Spleen (tissue), 11 donors: ENCODE measurements around the gene ADARB2. TPM values are rescaled to one million over a fixed set of nuclear protein-coding genes. Genes with fewer than 3 reads are reported as not detected.

Experiments used
- DNase-seq: peaks from one replicate; pipeline ENCODE4 v3.0.0-alpha.2; 2020
- H3K27ac ChIP-seq, 8 donors: fragments of 200-600 bp; sonication (generic) in 7 of 8; 1 replicate in 4 of 8; 2 replicates in 4 of 8; pipeline versions ENCODE4 v1.5.0 to v1.8.0; 2016 to 2021; ENCODE audit warnings: inconsistent platforms in 4 of 8, mild to moderate bottlenecking in 4 of 8, moderate library complexity in 1 of 8
- H3K27me3 ChIP-seq, 7 donors: fragments of 200-600 bp; sonication (generic) in 6 of 7; replicated peaks in 1 of 7; 1 replicate in 4 of 7; 2 replicates in 3 of 7; pipeline versions ENCODE4 v1.5.0 to v1.8.0; 2016 to 2021; ENCODE audit warnings: inconsistent platforms in 3 of 7, mild to moderate bottlenecking in 1 of 7
- H3K36me3 ChIP-seq, 6 donors: fragments of 200-600 bp; sonication (generic) in 5 of 6; 1 replicate in 4 of 6; 2 replicates in 2 of 6; pipeline versions ENCODE4 v1.5.0 to v1.8.0; 2016 to 2021; ENCODE audit warnings: inconsistent platforms in 2 of 6
- H3K4me1 ChIP-seq, 6 donors: fragments of 200-600 bp; sonication (generic) in 5 of 6; 1 replicate in 3 of 6; 2 replicates in 3 of 6; pipeline versions ENCODE4 v1.5.0 to v1.8.0; 2016 to 2021; ENCODE audit warnings: inconsistent platforms in 3 of 6
- H3K4me3 ChIP-seq, 8 donors: fragments of 200-600 bp; sonication (generic) in 7 of 8; 1 replicate in 4 of 8; 2 replicates in 4 of 8; pipeline versions ENCODE4 v1.5.0 to v1.8.0; 2016 to 2021; ENCODE audit warnings: inconsistent platforms in 4 of 8, mild to moderate bottlenecking in 4 of 8, moderate library complexity in 2 of 8
- H3K9me3 ChIP-seq, 8 donors: fragments of 200-600 bp; sonication (generic) in 7 of 8; 1 replicate in 4 of 8; 2 replicates in 4 of 8; pipeline versions ENCODE4 v1.5.0 to v1.8.0; 2016 to 2021; ENCODE audit warnings: inconsistent platforms in 4 of 8
- CTCF ChIP-seq, 11 experiments: fragments of 200-600 bp in 7 of 11; fragments of 450-650 bp in 4 of 11; sonication (generic) in 4 of 11; IDR thresholded peaks in 8 of 11; conservative IDR thresholded peaks in 3 of 11; 1 replicate in 7 of 11; 2 replicates in 4 of 11; pipeline versions ENCODE4 v1.4.0 to v1.8.0; 2016 to 2021; ENCODE audit warnings: antibody characterized with exemption in 11 of 11, inconsistent platforms in 4 of 11, mild to moderate bottlenecking in 1 of 11
- POLR2A ChIP-seq, 3 donors: fragments of 450-650 bp; IDR thresholded peaks; one replicate each; pipeline ENCODE4 v1.5.1; 2017; ENCODE audit warnings: antibody characterized with exemption in 3 of 3, mild to moderate bottlenecking in 1 of 3
- POLR2AphosphoS5 ChIP-seq, 3 donors: sonication (generic); formaldehyde crosslinking; IDR thresholded peaks; one replicate each; pipeline ENCODE4 v1.5.1; 2017; ENCODE audit warnings: antibody characterized with exemption in 3 of 3
- whole genome bisulfite sequencing, 5 donors: extraction: QIAGEN DNeasy Blood & Tissue Kit in 3 of 5; methylation state at CpG; one replicate each; pipeline versions ENCODE4 v1.1.5 to v1.1.7; 2013 to 2018; 5-methylcytosine and 5-hydroxymethylcytosine counted together
- intact Hi-C: fragments of 100-400 bp; cut with DNase I; formaldehyde crosslinking; loops from one replicate; pipeline ENCODE4 v1.15.0; 2023; ENCODE audit warnings: low total_unique reads
- polyA plus RNA-seq, 3 donors: library from polyadenylated mRNA; stranded (reverse); fragments of 200-250 nt; gene quantifications; one replicate each; pipeline ENCODE4 v1.2.1, GENCODE V29; 2013
- total RNA-seq, 7 donors: library from RNA; depleted of rRNA in 3 of 7; stranded (reverse); fragments of >200 nt in 3 of 7; fragmentation: NEBNext Ultra II Directional in 4 of 7; extraction: Animal tissue kit (Norgen Biotek cat#: 25700) in 4 of 7; gene quantifications; one replicate each; pipeline versions ENCODE4 v1.1.0 to v1.2.1, GENCODE V29; 2016 to 2021
- donor health status: healthy with polysubstance abuse.
- donor health status: DM: no; HTN: no; CAD: no; lungs with moderate emphysema.
- donor health status: DM: no; HTN: no; CAD: no.
- donor health status: Bipolar disorder and iron deficiency.
- donor health status: healthy.
- donor health status: DM: no; HTN: no; CAD: no.
- donor health status: DM: yes; HTN: yes; CAD: no.

Gene ADARB2
- total and polyA plus RNA-seq, 10 donors: 0.05 to 8.1 (median 0.96) TPM

- TF ChIP-seq POLR2A (IDR thresholded peaks at IDR 0.05) (no peak), POLR2AphosphoS5 (IDR thresholded peaks at IDR 0.05) (no peak), CTCF (IDR thresholded peaks at IDR 0.05 in 8 of 11, conservative IDR thresholded peaks at IDR 0.05 in 3 of 11) (no peak)
- H3K4me3 ChIP-seq: no peak overlapping the region
- H3K9me3 ChIP-seq: no peaks in the 10 kb centered on the region
- peaks cover 0 to 48% (median 0%) of the 10 kb centered on the region in 7 donors for H3K27me3 ChIP-seq
- no peak overlapping the region for H3K27ac ChIP-seq
- 86 to 91% (median 90%) methylated on average over 15 of the region's 15 CpGs for WGBS, 5 donors
- no peak for DNase-seq
- no peaks in the 10 kb centered on the region for H3K36me3 ChIP-seq
- H3K4me1 ChIP-seq: no peaks in the 10 kb centered on the region
- intact Hi-C loops: no loop called here
Observed at GRCh38 chr10:1529806-1530413, 207.4 kb downstream of the ADARB2 start.

- WGBS, 5 donors: 87 to 91% (median 88%) methylated on average over 15 of the region's 15 CpGs
- Histone ChIP-seq H3K4me1 (no peaks in the 10 kb centered on the region), H3K4me3 (no peak overlapping the region), H3K27ac (no peak overlapping the region), H3K36me3 (no peaks in the 10 kb centered on the region), H3K27me3 (peaks cover 0 to 40% (median 0%) of the 10 kb centered on the region in 7 donors), H3K9me3 (no peaks in the 10 kb centered on the region)
- TF ChIP-seq POLR2A (IDR thresholded peaks at IDR 0.05): no peak
- TF ChIP-seq CTCF (IDR thresholded peaks at IDR 0.05 in 8 of 11, conservative IDR thresholded peaks at IDR 0.05 in 3 of 11): no peak
- TF ChIP-seq POLR2AphosphoS5 (IDR thresholded peaks at IDR 0.05): no peak
- intact Hi-C loops: no loop called here
- no peak for DNase-seq
Observed at GRCh38 chr10:1527951-1528350, 209.4 kb downstream of the ADARB2 start.

GRCh38 chr10:1526436-1527055 lies 210.8 kb downstream of the ADARB2 start:
- no peaks in the 10 kb centered on the region for H3K4me1 ChIP-seq
- H3K4me3 ChIP-seq: no peak overlapping the region
- H3K9me3 ChIP-seq: no peaks in the 10 kb centered on the region
- peaks cover 0 to 31% (median 0%) of the 10 kb centered on the region in 7 donors for H3K27me3 ChIP-seq
- H3K36me3 ChIP-seq: no peaks in the 10 kb centered on the region
- H3K27ac ChIP-seq: no peak overlapping the region
- TF ChIP-seq CTCF (IDR thresholded peaks at IDR 0.05 in 8 of 11, conservative IDR thresholded peaks at IDR 0.05 in 3 of 11) (no peak), POLR2A (IDR thresholded peaks at IDR 0.05) (no peak), POLR2AphosphoS5 (IDR thresholded peaks at IDR 0.05) (no peak)
- no peak for DNase-seq
- intact Hi-C loops: no loop called here
- WGBS, 5 donors: 47 to 56% (median 53%) methylated on average over 17 to 18 of the region's 18 CpGs

- Histone ChIP-seq H3K4me1 (no peaks in the 10 kb centered on the region), H3K9me3 (no peaks in the 10 kb centered on the region), H3K27ac (no peak overlapping the region), H3K27me3 (peaks cover 0 to 31% (median 0%) of the 10 kb centered on the region in 7 donors), H3K36me3 (no peaks in the 10 kb centered on the region), H3K4me3 (no peak overlapping the region)
- no peak for DNase-seq
- TF ChIP-seq POLR2AphosphoS5 (IDR thresholded peaks at IDR 0.05) (no peak), CTCF (IDR thresholded peaks at IDR 0.05 in 8 of 11, conservative IDR thresholded peaks at IDR 0.05 in 3 of 11) (no peak), POLR2A (IDR thresholded peaks at IDR 0.05) (no peak)
- WGBS, 5 donors: 91 to 94% (median 92%) methylated on average over 32 of the region's 32 CpGs
- intact Hi-C loops: no loop called here
Observed at GRCh38 chr10:1525354-1526162, 211.8 kb downstream of the ADARB2 start.
